ENCODE measurements around the gene SAMM50.

SAMM50 gene

GRCh38 chr22:43996981-43997265 is 41.7 kb downstream of the SAMM50 start:
- no peak overlapping the region for H3K9ac ChIP-seq (ENCODE audit: low read depth, low read length)
- no peaks in the 10 kb centered on the region for H3K9me3 ChIP-seq (ENCODE audit: control insufficient read depth, insufficient read depth, low read length)
- H3K4me3 ChIP-seq (ENCODE audit: low read depth, low read length) = no peak overlapping the region
- no peaks in the 10 kb centered on the region for H3K27me3 ChIP-seq (ENCODE audit: control insufficient read depth, insufficient read depth, low read length)
- H3K36me3 ChIP-seq (ENCODE audit: control insufficient read depth, insufficient read depth, low read length) = peaks cover 40% of the 10 kb centered on the region
- no peaks in the 10 kb centered on the region for H3K4me1 ChIP-seq (ENCODE audit: control insufficient read depth, insufficient read depth, low read length)

- Histone ChIP-seq H3K4me3 (ENCODE audit: low read depth, low read length) (no peak overlapping the region), H3K4me1 (ENCODE audit: control insufficient read depth, insufficient read depth, low read length) (no peaks in the 10 kb centered on the region), H3K9me3 (ENCODE audit: control insufficient read depth, insufficient read depth, low read length) (no peaks in the 10 kb centered on the region), H3K36me3 (ENCODE audit: control insufficient read depth, insufficient read depth, low read length) (peaks cover 30% of the 10 kb centered on the region), H3K27me3 (ENCODE audit: control insufficient read depth, insufficient read depth, low read length) (no peaks in the 10 kb centered on the region), H3K9ac (ENCODE audit: low read depth, low read length) (no peak overlapping the region)
Measured at GRCh38 chr22:43998679-43999264, 43.5 kb downstream of the SAMM50 start.

- H3K4me1 ChIP-seq (ENCODE audit: control insufficient read depth, insufficient read depth, low read length) = no peaks in the 10 kb centered on the region
- no peak overlapping the region for H3K4me3 ChIP-seq (ENCODE audit: low read depth, low read length)
- no peaks in the 10 kb centered on the region for H3K27me3 ChIP-seq (ENCODE audit: control insufficient read depth, insufficient read depth, low read length)
- H3K9ac ChIP-seq (ENCODE audit: low read depth, low read length) = no peak overlapping the region
- peaks cover 27% of the 10 kb centered on the region for H3K36me3 ChIP-seq (ENCODE audit: control insufficient read depth, insufficient read depth, low read length)
- no peaks in the 10 kb centered on the region for H3K9me3 ChIP-seq (ENCODE audit: control insufficient read depth, insufficient read depth, low read length)
Measured at GRCh38 chr22:43999378-43999777, 44.1 kb downstream of the SAMM50 start.

GRCh38 chr22:44000123-44000522 is 44.9 kb downstream of the SAMM50 start:
- Histone ChIP-seq H3K27me3 (ENCODE audit: control insufficient read depth, insufficient read depth, low read length) (no peaks in the 10 kb centered on the region), H3K9me3 (ENCODE audit: control insufficient read depth, insufficient read depth, low read length) (no peaks in the 10 kb centered on the region), H3K4me3 (ENCODE audit: low read depth, low read length) (no peak overlapping the region), H3K36me3 (ENCODE audit: control insufficient read depth, insufficient read depth, low read length) (peaks cover 20% of the 10 kb centered on the region), H3K9ac (ENCODE audit: low read depth, low read length) (no peak overlapping the region), H3K4me1 (ENCODE audit: control insufficient read depth, insufficient read depth, low read length) (no peaks in the 10 kb centered on the region)

GRCh38 chr22:44001521-44001920 is 46.3 kb downstream of the SAMM50 start:
- H3K9me3 ChIP-seq (ENCODE audit: control insufficient read depth, insufficient read depth, low read length) = no peaks in the 10 kb centered on the region
- H3K27me3 ChIP-seq (ENCODE audit: control insufficient read depth, insufficient read depth, low read length) = no peaks in the 10 kb centered on the region
- peaks cover 7% of the 10 kb centered on the region for H3K36me3 ChIP-seq (ENCODE audit: control insufficient read depth, insufficient read depth, low read length)
- H3K4me1 ChIP-seq (ENCODE audit: control insufficient read depth, insufficient read depth, low read length) = no peaks in the 10 kb centered on the region
- no peak overlapping the region for H3K9ac ChIP-seq (ENCODE audit: low read depth, low read length)
- no peak overlapping the region for H3K4me3 ChIP-seq (ENCODE audit: low read depth, low read length)

- Histone ChIP-seq H3K4me3 (ENCODE audit: low read depth, low read length) (no peak overlapping the region), H3K9me3 (ENCODE audit: control insufficient read depth, insufficient read depth, low read length) (no peaks in the 10 kb centered on the region), H3K4me1 (ENCODE audit: control insufficient read depth, insufficient read depth, low read length) (no peaks in the 10 kb centered on the region), H3K27me3 (ENCODE audit: control insufficient read depth, insufficient read depth, low read length) (no peaks in the 10 kb centered on the region), H3K9ac (ENCODE audit: low read depth, low read length) (no peak overlapping the region), H3K36me3 (ENCODE audit: control insufficient read depth, insufficient read depth, low read length) (peaks cover 5% of the 10 kb centered on the region)
Measured at GRCh38 chr22:44002324-44002723, 47.1 kb downstream of the SAMM50 start.

- no peaks in the 10 kb centered on the region for H3K4me1 ChIP-seq (ENCODE audit: control insufficient read depth, insufficient read depth, low read length)
- no peak overlapping the region for H3K4me3 ChIP-seq (ENCODE audit: low read depth, low read length)
- H3K9ac ChIP-seq (ENCODE audit: low read depth, low read length) = no peak overlapping the region
- peaks cover 2% of the 10 kb centered on the region for H3K36me3 ChIP-seq (ENCODE audit: control insufficient read depth, insufficient read depth, low read length)
- H3K9me3 ChIP-seq (ENCODE audit: control insufficient read depth, insufficient read depth, low read length) = no peaks in the 10 kb centered on the region
- no peaks in the 10 kb centered on the region for H3K27me3 ChIP-seq (ENCODE audit: control insufficient read depth, insufficient read depth, low read length)
Measured at GRCh38 chr22:44002997-44003396, 47.8 kb downstream of the SAMM50 start.

- no peak overlapping the region for H3K9ac ChIP-seq (ENCODE audit: low read depth, low read length)
- no peaks in the 10 kb centered on the region for H3K27me3 ChIP-seq (ENCODE audit: control insufficient read depth, insufficient read depth, low read length)
- H3K4me1 ChIP-seq (ENCODE audit: control insufficient read depth, insufficient read depth, low read length) = no peaks in the 10 kb centered on the region
- H3K9me3 ChIP-seq (ENCODE audit: control insufficient read depth, insufficient read depth, low read length) = no peaks in the 10 kb centered on the region
- H3K4me3 ChIP-seq (ENCODE audit: low read depth, low read length) = no peak overlapping the region
- no peaks in the 10 kb centered on the region for H3K36me3 ChIP-seq (ENCODE audit: control insufficient read depth, insufficient read depth, low read length)
Measured at GRCh38 chr22:44003405-44004103, 48.3 kb downstream of the SAMM50 start.

- Histone ChIP-seq H3K9ac (ENCODE audit: low read depth, low read length) (no peak overlapping the region), H3K4me1 (ENCODE audit: control insufficient read depth, insufficient read depth, low read length) (no peaks in the 10 kb centered on the region), H3K36me3 (ENCODE audit: control insufficient read depth, insufficient read depth, low read length) (no peaks in the 10 kb centered on the region), H3K27me3 (ENCODE audit: control insufficient read depth, insufficient read depth, low read length) (no peaks in the 10 kb centered on the region), H3K4me3 (ENCODE audit: low read depth, low read length) (no peak overlapping the region), H3K9me3 (ENCODE audit: control insufficient read depth, insufficient read depth, low read length) (no peaks in the 10 kb centered on the region)
Measured at GRCh38 chr22:44004104-44004460, 48.8 kb downstream of the SAMM50 start.

GRCh38 chr22:44005524-44005923 is 50.3 kb downstream of the SAMM50 start:
- H3K9ac ChIP-seq (ENCODE audit: low read depth, low read length) = no peak overlapping the region
- no peaks in the 10 kb centered on the region for H3K36me3 ChIP-seq (ENCODE audit: control insufficient read depth, insufficient read depth, low read length)
- H3K4me1 ChIP-seq (ENCODE audit: control insufficient read depth, insufficient read depth, low read length) = no peaks in the 10 kb centered on the region
- H3K9me3 ChIP-seq (ENCODE audit: control insufficient read depth, insufficient read depth, low read length) = no peaks in the 10 kb centered on the region
- H3K27me3 ChIP-seq (ENCODE audit: control insufficient read depth, insufficient read depth, low read length) = no peaks in the 10 kb centered on the region
- no peak overlapping the region for H3K4me3 ChIP-seq (ENCODE audit: low read depth, low read length)

GRCh38 chr22:44012162-44012561 is 56.9 kb downstream of the SAMM50 start:
- H3K4me3 ChIP-seq (ENCODE audit: low read depth, low read length) = no peak overlapping the region
- H3K9ac ChIP-seq (ENCODE audit: low read depth, low read length) = no peak overlapping the region
- H3K4me1 ChIP-seq (ENCODE audit: control insufficient read depth, insufficient read depth, low read length) = no peaks in the 10 kb centered on the region
- H3K27me3 ChIP-seq (ENCODE audit: control insufficient read depth, insufficient read depth, low read length) = no peaks in the 10 kb centered on the region
- H3K36me3 ChIP-seq (ENCODE audit: control insufficient read depth, insufficient read depth, low read length) = no peaks in the 10 kb centered on the region
- no peaks in the 10 kb centered on the region for H3K9me3 ChIP-seq (ENCODE audit: control insufficient read depth, insufficient read depth, low read length)

GRCh38 chr22:44012591-44012990 is 57.3 kb downstream of the SAMM50 start:
- Histone ChIP-seq H3K4me1 (ENCODE audit: control insufficient read depth, insufficient read depth, low read length) (no peaks in the 10 kb centered on the region), H3K27me3 (ENCODE audit: control insufficient read depth, insufficient read depth, low read length) (no peaks in the 10 kb centered on the region)

More at GRCh38 chr22:44012591-44012990, 57.3 kb downstream of the SAMM50 start:
- Histone ChIP-seq H3K9me3 (ENCODE audit: control insufficient read depth, insufficient read depth, low read length) (no peaks in the 10 kb centered on the region), H3K4me3 (ENCODE audit: low read depth, low read length) (no peak overlapping the region), H3K9ac (ENCODE audit: low read depth, low read length) (no peak overlapping the region), H3K36me3 (ENCODE audit: control insufficient read depth, insufficient read depth, low read length) (no peaks in the 10 kb centered on the region)

All from iPS-15b (cell line).